ENCODE measurements around the gene MAP4K1.
"Not testable (repeated sequence)": the region's sequence is repeated elsewhere in the genome, so short reads cannot be mapped to it uniquely, and the experiment has no call there.

MAP4K1 gene

GRCh38 chr19:38618590-38619360 is 1.0 kb upstream of the MAP4K1 start, which contains the start of gene EIF3K:
Gene EIF3K, plus strand, starts transcription at chr19:38619188. Its CDS starts 81 bp downstream, at chr19:38619269.
- no peak for TF ChIP-seq CTCF (conservative IDR thresholded peaks at IDR 0.05; ENCODE audit: low read length)
- DNase-seq (ENCODE audit: low read depth): peak; percentile 98
- H3K4me3 ChIP-seq (ENCODE audit: low read length): peak within 1 kb of the TSS; percentile 100

GRCh38 chr19:38617283-38617763 is 430 bp downstream of the MAP4K1 start:
- TF ChIP-seq CTCF (conservative IDR thresholded peaks at IDR 0.05; ENCODE audit: low read length): no peak
- H3K4me3 ChIP-seq (ENCODE audit: low read length): no peak overlapping the region
- no peak for DNase-seq (ENCODE audit: low read depth)

- TF ChIP-seq CTCF (conservative IDR thresholded peaks at IDR 0.05; ENCODE audit: low read length): no peak
- H3K4me3 ChIP-seq (ENCODE audit: low read length): no peak overlapping the region
- no peak for DNase-seq (ENCODE audit: low read depth)
Measured at GRCh38 chr19:38616265-38616664, 1.5 kb downstream of the MAP4K1 start.

GRCh38 chr19:38615007-38615581 is 2.7 kb downstream of the MAP4K1 start:
- TF ChIP-seq CTCF (conservative IDR thresholded peaks at IDR 0.05; ENCODE audit: low read length): no peak
- DNase-seq (ENCODE audit: low read depth): no peak
- H3K4me3 ChIP-seq (ENCODE audit: low read length): no peak overlapping the region

GRCh38 chr19:38614289-38614688 is 3.5 kb downstream of the MAP4K1 start:
- H3K4me3 ChIP-seq (ENCODE audit: low read length): no peak overlapping the region
- no peak for DNase-seq (ENCODE audit: low read depth)
- TF ChIP-seq CTCF (conservative IDR thresholded peaks at IDR 0.05; ENCODE audit: low read length): no peak

GRCh38 chr19:38606131-38606530 is 11.6 kb downstream of the MAP4K1 start:
- no peak overlapping the region for H3K4me3 ChIP-seq (ENCODE audit: low read length)
- TF ChIP-seq CTCF (conservative IDR thresholded peaks at IDR 0.05; ENCODE audit: low read length): no peak
- no peak for DNase-seq (ENCODE audit: low read depth)

- not testable (repeated sequence) for DNase-seq (ENCODE audit: low read depth)
Measured at GRCh38 chr19:38602856-38603255, 14.9 kb downstream of the MAP4K1 start.

More at GRCh38 chr19:38602856-38603255, 14.9 kb downstream of the MAP4K1 start:
- H3K4me3 ChIP-seq (ENCODE audit: low read length): not testable (repeated sequence)

Data from AG10803 (cell line).